Measurements from ENCODE around the gene AGK. TPM values are rescaled to one million over a fixed set of nuclear protein-coding genes. Genes with fewer than 3 reads are reported as not detected.

Gene AGK
- total RNA-seq, 1 donor from 2014 or later, result 28.6 TPM

DNA sequence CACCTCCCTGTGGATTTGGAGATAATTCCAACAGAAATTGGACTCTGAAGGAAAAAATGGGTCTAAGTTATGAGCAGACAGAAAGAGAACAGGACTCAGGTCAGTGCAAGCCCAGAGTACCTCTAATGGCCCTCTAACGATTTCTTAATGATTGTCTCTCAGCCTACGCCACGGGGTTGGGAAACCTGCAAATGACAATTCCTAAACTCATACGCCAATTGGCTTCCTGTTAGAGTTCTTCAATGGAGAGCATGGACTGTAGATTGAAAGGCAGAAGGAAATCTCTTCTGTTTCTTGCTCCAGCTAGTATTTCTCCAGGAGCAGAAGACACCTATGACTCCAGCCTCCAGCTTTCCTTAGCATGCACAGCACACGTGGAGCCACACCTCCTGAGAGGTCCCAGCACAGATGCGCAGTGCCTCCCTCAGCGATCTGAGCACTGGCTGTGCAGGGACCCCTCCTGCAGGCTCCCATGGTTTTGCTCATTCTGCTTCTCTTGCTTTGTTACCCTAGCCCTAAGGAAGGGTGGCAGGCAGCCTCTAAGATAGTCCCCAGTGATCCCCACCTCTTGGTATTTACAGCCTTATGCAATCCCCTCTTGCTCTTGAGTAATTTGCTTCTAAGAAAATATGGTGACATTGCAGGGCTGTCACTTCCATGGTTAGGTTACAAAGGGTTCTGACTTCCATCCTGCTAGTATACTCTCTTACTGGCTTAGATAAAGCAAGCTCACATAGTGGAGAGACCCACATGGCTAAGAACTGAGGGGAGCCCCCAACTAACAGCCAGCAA, 120.7 kb downstream of the AGK start:
- Mint-ChIP-seq H3K36me3 (ENCODE audit: low read depth, unreplicated experiment) (peaks cover 25% of the 10 kb centered on the region), H3K9me3 (ENCODE audit: unreplicated experiment) (peaks cover 4% of the 10 kb centered on the region), H3K27me3 (ENCODE audit: low read depth, unreplicated experiment) (no peaks in the 10 kb centered on the region), H3K4me1 (ENCODE audit: low read depth, unreplicated experiment) (peaks cover 24% of the 10 kb centered on the region), H3K27ac (ENCODE audit: unreplicated experiment) (no peak overlapping the region), H3K4me3 (ENCODE audit: unreplicated experiment) (no peak overlapping the region)
- Histone ChIP-seq H3K4me2 (ENCODE audit: low read length) (no peak overlapping the region), H3K79me2 (ENCODE audit: insufficient read depth, low read length) (no peaks in the 10 kb centered on the region), H3K9ac (ENCODE audit: low read length) (no peak overlapping the region), H3K4me3 (ENCODE audit: insufficient read depth, low read depth, low read length) (no peak overlapping the region), H3K27me3 (ENCODE audit: insufficient read depth, low read length) (no peaks in the 10 kb centered on the region), H3K9me3 (ENCODE audit: insufficient read depth, low read depth, low read length) (no peaks in the 10 kb centered on the region), H3K36me3 (ENCODE audit: insufficient read depth, low read length) (no peaks in the 10 kb centered on the region), H3K27ac (ENCODE audit: low read depth, low read length) (no peak overlapping the region), H3K4me1 (ENCODE audit: insufficient read depth, low read length) (peaks cover 22% of the 10 kb centered on the region), H2AFZ (ENCODE audit: low read depth, low read length) (no peak overlapping the region), H4K20me1 (ENCODE audit: insufficient read depth, low read length) (no peaks in the 10 kb centered on the region)
- FAIRE-seq (no peak), DNase-seq (ENCODE audit: low read depth) (no peak)
- TF ChIP-seq EZH2 (IDR thresholded peaks at IDR 0.05; ENCODE audit: insufficient read depth, low read length), result no peak
- TF ChIP-seq, protein P1, sequence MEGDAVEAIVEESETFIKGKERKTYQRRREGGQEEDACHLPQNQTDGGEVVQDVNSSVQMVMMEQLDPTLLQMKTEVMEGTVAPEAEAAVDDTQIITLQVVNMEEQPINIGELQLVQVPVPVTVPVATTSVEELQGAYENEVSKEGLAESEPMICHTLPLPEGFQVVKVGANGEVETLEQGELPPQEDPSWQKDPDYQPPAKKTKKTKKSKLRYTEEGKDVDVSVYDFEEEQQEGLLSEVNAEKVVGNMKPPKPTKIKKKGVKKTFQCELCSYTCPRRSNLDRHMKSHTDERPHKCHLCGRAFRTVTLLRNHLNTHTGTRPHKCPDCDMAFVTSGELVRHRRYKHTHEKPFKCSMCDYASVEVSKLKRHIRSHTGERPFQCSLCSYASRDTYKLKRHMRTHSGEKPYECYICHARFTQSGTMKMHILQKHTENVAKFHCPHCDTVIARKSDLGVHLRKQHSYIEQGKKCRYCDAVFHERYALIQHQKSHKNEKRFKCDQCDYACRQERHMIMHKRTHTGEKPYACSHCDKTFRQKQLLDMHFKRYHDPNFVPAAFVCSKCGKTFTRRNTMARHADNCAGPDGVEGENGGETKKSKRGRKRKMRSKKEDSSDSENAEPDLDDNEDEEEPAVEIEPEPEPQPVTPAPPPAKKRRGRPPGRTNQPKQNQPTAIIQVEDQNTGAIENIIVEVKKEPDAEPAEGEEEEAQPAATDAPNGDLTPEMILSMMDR (IDR thresholded peaks at IDR 0.05; ENCODE audit: insufficient read depth, low read depth, low read length), result no peak

DNA sequence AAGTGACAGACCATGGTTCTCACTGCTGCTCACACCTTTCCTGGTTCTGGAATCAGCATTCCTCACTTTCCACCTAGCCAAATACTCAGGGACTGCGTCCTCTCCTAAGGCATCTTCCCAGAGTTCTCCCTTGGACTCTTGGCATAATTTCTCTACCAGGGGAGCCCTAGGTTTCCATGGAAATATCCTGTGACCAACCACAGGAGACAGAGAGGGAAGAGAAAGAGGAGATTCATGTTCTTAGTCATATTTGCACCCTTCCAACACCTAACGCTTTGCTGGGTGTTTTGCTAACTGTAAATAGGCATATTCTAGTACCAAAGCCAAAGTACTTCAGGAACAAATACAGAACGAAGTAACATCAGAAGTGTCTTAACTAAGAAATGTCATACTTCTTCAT, 122.1 kb downstream of the AGK start:
- Histone ChIP-seq H3K36me3 (ENCODE audit: insufficient read depth, low read length) (no peaks in the 10 kb centered on the region), H3K4me1 (ENCODE audit: insufficient read depth, low read length) (peaks cover 22% of the 10 kb centered on the region), H3K4me3 (ENCODE audit: insufficient read depth, low read depth, low read length) (no peak overlapping the region), H3K4me2 (ENCODE audit: low read length) (no peak overlapping the region), H4K20me1 (ENCODE audit: insufficient read depth, low read length) (no peaks in the 10 kb centered on the region), H3K27me3 (ENCODE audit: insufficient read depth, low read length) (no peaks in the 10 kb centered on the region), H3K9ac (ENCODE audit: low read length) (peak overlapping the region; percentile 72), H3K9me3 (ENCODE audit: insufficient read depth, low read depth, low read length) (no peaks in the 10 kb centered on the region), H2AFZ (ENCODE audit: low read depth, low read length) (no peak overlapping the region), H3K27ac (ENCODE audit: low read depth, low read length) (no peak overlapping the region), H3K79me2 (ENCODE audit: insufficient read depth, low read length) (no peaks in the 10 kb centered on the region)
- TF ChIP-seq EZH2 (IDR thresholded peaks at IDR 0.05; ENCODE audit: insufficient read depth, low read length), result no peak
- TF ChIP-seq, protein P1 (IDR thresholded peaks at IDR 0.05; ENCODE audit: insufficient read depth, low read depth, low read length), result no peak
- no peak overlapping the region for H3K4me3 Mint-ChIP-seq (ENCODE audit: unreplicated experiment)
- FAIRE-seq, result no peak
- H3K9me3 Mint-ChIP-seq (ENCODE audit: unreplicated experiment), result peaks cover 1% of the 10 kb centered on the region
- H3K4me1 Mint-ChIP-seq (ENCODE audit: low read depth, unreplicated experiment), result peaks cover 24% of the 10 kb centered on the region
- H3K36me3 Mint-ChIP-seq (ENCODE audit: low read depth, unreplicated experiment), result peaks cover 16% of the 10 kb centered on the region
- DNase-seq (ENCODE audit: low read depth), result no peak
- no peaks in the 10 kb centered on the region for H3K27me3 Mint-ChIP-seq (ENCODE audit: low read depth, unreplicated experiment)
- peak overlapping the region; percentile 97 for H3K27ac Mint-ChIP-seq (ENCODE audit: unreplicated experiment)

DNA sequence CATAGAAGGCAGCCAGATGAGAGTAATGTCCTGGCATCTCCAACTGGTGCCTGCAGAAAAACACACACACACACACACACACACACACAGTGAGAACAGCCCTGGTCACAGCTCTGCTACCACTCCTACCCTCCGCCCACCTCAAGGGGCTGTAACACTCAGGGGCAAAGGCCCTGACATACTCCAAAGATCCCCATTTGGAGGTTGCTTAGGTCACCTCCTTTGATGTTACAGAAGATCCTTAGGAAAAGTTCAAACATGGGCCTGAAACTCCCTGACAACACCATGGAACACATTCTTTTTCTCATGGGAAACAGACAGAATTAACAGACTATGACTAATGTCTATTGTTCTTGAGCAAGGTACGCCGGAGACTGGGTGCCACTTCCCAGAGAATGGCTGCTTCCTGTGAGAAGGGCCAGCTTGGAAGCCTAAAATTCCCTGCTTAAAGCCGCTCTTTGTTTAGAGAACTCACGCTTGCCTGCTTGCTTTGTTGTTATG, 123.0 kb downstream of the AGK start:
- Mint-ChIP-seq H3K27me3 (ENCODE audit: low read depth, unreplicated experiment) (no peaks in the 10 kb centered on the region), H3K36me3 (ENCODE audit: low read depth, unreplicated experiment) (peaks cover 14% of the 10 kb centered on the region), H3K4me1 (ENCODE audit: low read depth, unreplicated experiment) (peaks cover 24% of the 10 kb centered on the region), H3K9me3 (ENCODE audit: unreplicated experiment) (peaks cover 1% of the 10 kb centered on the region), H3K4me3 (ENCODE audit: unreplicated experiment) (no peak overlapping the region), H3K27ac (ENCODE audit: unreplicated experiment) (peak overlapping the region; percentile 97)
- Histone ChIP-seq H3K4me3 (ENCODE audit: insufficient read depth, low read depth, low read length) (no peak overlapping the region), H3K9ac (ENCODE audit: low read length) (peak overlapping the region; percentile 72), H3K9me3 (ENCODE audit: insufficient read depth, low read depth, low read length) (no peaks in the 10 kb centered on the region), H4K20me1 (ENCODE audit: insufficient read depth, low read length) (no peaks in the 10 kb centered on the region), H3K36me3 (ENCODE audit: insufficient read depth, low read length) (no peaks in the 10 kb centered on the region), H3K27me3 (ENCODE audit: insufficient read depth, low read length) (no peaks in the 10 kb centered on the region), H3K4me2 (ENCODE audit: low read length) (peak overlapping the region; percentile 74), H3K4me1 (ENCODE audit: insufficient read depth, low read length) (peaks cover 22% of the 10 kb centered on the region), H3K27ac (ENCODE audit: low read depth, low read length) (peak overlapping the region; percentile 89), H2AFZ (ENCODE audit: low read depth, low read length) (peak overlapping the region; percentile 81), H3K79me2 (ENCODE audit: insufficient read depth, low read length) (no peaks in the 10 kb centered on the region)
- no peak for TF ChIP-seq EZH2 (IDR thresholded peaks at IDR 0.05; ENCODE audit: insufficient read depth, low read length)
- TF ChIP-seq, protein P1 (IDR thresholded peaks at IDR 0.05; ENCODE audit: insufficient read depth, low read depth, low read length), result no peak
- DNase-seq (ENCODE audit: low read depth) (peak; percentile 81), FAIRE-seq (no peak)
